HEK293 (cell line): ENCODE results near the gene EME2.

Experiments used
- CTCF ChIP-seq: fragments of 450-650 bp; formaldehyde crosslinking; IDR thresholded peaks from 2 replicates; pipeline ENCODE4 v1.5.1; 2016; ENCODE audit warnings: missing biosample characterization, missing genetic modification characterization
- GLI4 ChIP-seq: fragments of 450-650 bp; formaldehyde crosslinking; IDR thresholded peaks from 2 replicates; pipeline ENCODE4 v1.5.1; 2016; ENCODE audit warnings: missing biosample characterization, missing genetic modification characterization
- HOXA7 ChIP-seq: sonication (generic); formaldehyde crosslinking; IDR thresholded peaks from 2 replicates; pipeline ENCODE4 v1.8.1; 2022; ENCODE audit warnings: missing genetic modification reagents, borderline replicate concordance
- KLF10 ChIP-seq: fragments of 450-650 bp; IDR thresholded peaks from 2 replicates; pipeline ENCODE4 v1.5.1; 2018; ENCODE audit warnings: missing biosample characterization, mild to moderate bottlenecking, missing genetic modification characterization
- SETDB1 ChIP-seq: IDR thresholded peaks from one replicate; pipeline ENCODE4 v1.6.1; 2017; ENCODE audit warnings: mild to moderate bottlenecking, low read length, moderate library complexity, mixed read lengths; ENCODE audit not compliant: insufficient read length
- TCF7L2 ChIP-seq: IDR thresholded peaks from 2 replicates; pipeline ENCODE4 v1.6.1; 2011; ENCODE audit warnings: low read depth, mild to moderate bottlenecking, inconsistent platforms, low read length, moderate library complexity, borderline replicate concordance
- ZBTB49 ChIP-seq: fragments of 450-650 bp; formaldehyde crosslinking; IDR thresholded peaks from 2 replicates; pipeline ENCODE4 v1.5.1; 2016; ENCODE audit warnings: missing biosample characterization, missing genetic modification characterization, low read depth
- ZNF112 ChIP-seq: fragments of 450-650 bp; formaldehyde crosslinking; IDR thresholded peaks from 2 replicates; pipeline ENCODE4 v1.5.0; 2017; ENCODE audit warnings: missing biosample characterization, missing genetic modification characterization
- ZNF214 ChIP-seq: fragments of 450-650 bp; formaldehyde crosslinking; IDR thresholded peaks from 2 replicates; pipeline ENCODE4 v1.5.1; 2017; ENCODE audit warnings: missing biosample characterization, mild to moderate bottlenecking, missing genetic modification characterization, borderline replicate concordance
- ZNF391 ChIP-seq: fragments of 450-650 bp; formaldehyde crosslinking; IDR thresholded peaks from 2 replicates; pipeline ENCODE4 v1.5.1; 2016; ENCODE audit warnings: low read depth, missing biosample characterization, missing genetic modification characterization, borderline replicate concordance
- ZNF544 ChIP-seq: fragments of 450-650 bp; formaldehyde crosslinking; IDR thresholded peaks from 2 replicates; pipeline ENCODE4 v1.5.0; 2017; ENCODE audit warnings: missing biosample characterization, missing genetic modification characterization
- ZNF670 ChIP-seq: fragments of 450-650 bp; formaldehyde crosslinking; IDR thresholded peaks from 2 replicates; pipeline ENCODE4 v1.5.1; 2016; ENCODE audit warnings: missing biosample characterization, missing genetic modification characterization, low read depth
- ZSCAN30 ChIP-seq: fragments of 450-650 bp; IDR thresholded peaks from 2 replicates; pipeline ENCODE4 v1.5.1; 2018; ENCODE audit warnings: missing biosample characterization, mild to moderate bottlenecking, missing genetic modification characterization, moderate library complexity

- TF ChIP-seq KLF10 (tag by site-specific recombination) (no peak), ZNF391 (tag by site-specific recombination) (no peak), SETDB1 (no peak), ZBTB49 (tag by site-specific recombination) (no peak), HOXA7 (CRISPR knock-in tag) (no peak), ZNF214 (tag by site-specific recombination) (no peak), GLI4 (no peak), CTCF (no peak), ZNF544 (tag by site-specific recombination) (no peak), ZNF670 (tag by site-specific recombination) (no peak), TCF7L2 (no peak), ZNF112 (tag by site-specific recombination) (no peak), ZSCAN30 (no peak)
Observed at GRCh38 chr16:1734123-1734522, 38.5 kb upstream of the EME2 start.
